Amniotic epithelial cell (primary cell): ENCODE results near the gene WDR74.

Source experiments
- DNase-seq: peaks from one replicate; pipeline ENCODE4 v3.0.0-alpha.2; 2010; ENCODE audit warnings: low read depth

WDR74 gene

GRCh38 chr11:62791501-62792201, 47.7 kb downstream of the WDR74 start, which contains the start of gene TMEM223:
TMEM223 (minus strand) TSS chr11:62792006; CDS start chr11:62791994, 12 bp downstream.
- peak; percentile 67 for DNase-seq

- DNase-seq, result no peak
Observed at GRCh38 chr11:62789576-62789975, 49.8 kb downstream of the WDR74 start.

- no peak for DNase-seq
Observed at GRCh38 chr11:62788991-62789390, 50.4 kb downstream of the WDR74 start.

- DNase-seq, result peak; percentile 97
Observed at GRCh38 chr11:62787005-62787759, 52.2 kb downstream of the WDR74 start, which contains the start of gene TMEM179B. TMEM179B (plus strand) TSS chr11:62787402; CDS start chr11:62787432, 30 bp downstream.

GRCh38 chr11:62786318-62787004, 52.9 kb downstream of the WDR74 start:
- peak; percentile 55 for DNase-seq
